Uterus (tissue), 2 donors: ENCODE data around the gene FAM72B.
"Not testable (repeated sequence)": the region's sequence is repeated elsewhere in the genome, so short reads cannot be mapped to it uniquely, and the experiment has no call there.

ENCODE experiments used
- CTCF ChIP-seq, 4 experiments: fragments of 200-600 bp in 2 of 4; fragments of 450-650 bp in 2 of 4; sonication (generic) in 2 of 4; IDR thresholded peaks; one replicate each; pipeline ENCODE4 v1.5.1; 2016 to 2019; ENCODE audit warnings: antibody characterized with exemption in 4 of 4, mild to moderate bottlenecking in 2 of 4, moderate library complexity in 1 of 4
- POLR2A ChIP-seq, 2 donors: fragments of 450-650 bp; IDR thresholded peaks; one replicate each; pipeline ENCODE4 v1.6.1; 2016; ENCODE audit warnings: antibody characterized with exemption in 2 of 2, mild to moderate bottlenecking in 1 of 2, moderate library complexity in 1 of 2

- not testable (repeated sequence) for TF ChIP-seq CTCF, POLR2A (IDR thresholded peaks at IDR 0.05)
Observed at GRCh38 chr1:121202986-121203385, 18.8 kb upstream of the FAM72B start.
